Measurements from ENCODE around the gene ENOX2. TPM values are rescaled to one million over a fixed set of nuclear protein-coding genes. Genes with fewer than 3 reads are reported as not detected.

ENOX2 gene
- total RNA-seq, 2 donors from 2014 or later, result 7.3 to 26.2 TPM

DNA sequence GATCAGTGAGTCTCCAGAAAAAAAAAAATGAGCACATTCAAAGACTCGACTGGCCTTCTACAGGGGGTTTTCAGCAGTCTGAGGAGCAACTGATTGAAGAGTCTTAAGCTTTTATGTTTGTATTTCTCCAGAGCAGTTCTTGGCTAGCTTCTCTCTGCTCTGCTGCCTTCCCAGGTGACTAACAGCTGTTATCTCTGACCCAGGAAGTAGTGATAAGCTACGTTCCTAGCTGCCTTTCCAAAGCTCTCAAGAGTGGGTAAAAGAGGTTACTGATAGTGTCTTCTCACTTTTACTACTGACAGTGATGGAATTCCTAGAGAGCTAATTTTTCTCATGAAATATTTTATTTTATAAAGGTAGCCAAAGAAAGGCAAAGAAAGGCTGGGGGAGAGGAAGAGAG is 66.6 kb downstream of the ENOX2 start:
- WGBS, 2 experiments (ENCODE audit: insufficient coverage in 1 of 2, insufficient read length in 1 of 2), result 20% methylated on average over 2 of the region's 2 CpGs; no CpG with 5 or more reads in 1 of the 2 experiments
- no peak for DNase-seq
- H3K4me1 Mint-ChIP-seq, result peaks cover 35% of the 10 kb centered on the region
- H3K4me3 Mint-ChIP-seq, result no peak overlapping the region
- TF ChIP-seq, protein P1, sequence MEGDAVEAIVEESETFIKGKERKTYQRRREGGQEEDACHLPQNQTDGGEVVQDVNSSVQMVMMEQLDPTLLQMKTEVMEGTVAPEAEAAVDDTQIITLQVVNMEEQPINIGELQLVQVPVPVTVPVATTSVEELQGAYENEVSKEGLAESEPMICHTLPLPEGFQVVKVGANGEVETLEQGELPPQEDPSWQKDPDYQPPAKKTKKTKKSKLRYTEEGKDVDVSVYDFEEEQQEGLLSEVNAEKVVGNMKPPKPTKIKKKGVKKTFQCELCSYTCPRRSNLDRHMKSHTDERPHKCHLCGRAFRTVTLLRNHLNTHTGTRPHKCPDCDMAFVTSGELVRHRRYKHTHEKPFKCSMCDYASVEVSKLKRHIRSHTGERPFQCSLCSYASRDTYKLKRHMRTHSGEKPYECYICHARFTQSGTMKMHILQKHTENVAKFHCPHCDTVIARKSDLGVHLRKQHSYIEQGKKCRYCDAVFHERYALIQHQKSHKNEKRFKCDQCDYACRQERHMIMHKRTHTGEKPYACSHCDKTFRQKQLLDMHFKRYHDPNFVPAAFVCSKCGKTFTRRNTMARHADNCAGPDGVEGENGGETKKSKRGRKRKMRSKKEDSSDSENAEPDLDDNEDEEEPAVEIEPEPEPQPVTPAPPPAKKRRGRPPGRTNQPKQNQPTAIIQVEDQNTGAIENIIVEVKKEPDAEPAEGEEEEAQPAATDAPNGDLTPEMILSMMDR (conservative IDR thresholded peaks at IDR 0.05), result no peak
- H3K9me3 Mint-ChIP-seq, result no peaks in the 10 kb centered on the region
- no peaks in the 10 kb centered on the region for H3K9me3 ChIP-seq (ENCODE audit: control insufficient read depth, low read length)
- no peaks in the 10 kb centered on the region for H3K27me3 ChIP-seq (ENCODE audit: control insufficient read depth, insufficient read depth, low read length, poor library complexity, severe bottlenecking)
- H3K36me3 Mint-ChIP-seq (ENCODE audit: low read depth), result no peaks in the 10 kb centered on the region
- H3K4me1 ChIP-seq (ENCODE audit: control insufficient read depth, insufficient read depth, low read length), result no peaks in the 10 kb centered on the region
- no peak overlapping the region for H3K4me3 ChIP-seq (ENCODE audit: low read length)
- no peak overlapping the region for H3K9ac ChIP-seq (ENCODE audit: extremely low read depth, low read length, poor library complexity, severe bottlenecking)
- H3K27ac ChIP-seq (ENCODE audit: low read depth, low read length), result no peak overlapping the region
- H3K36me3 ChIP-seq (ENCODE audit: control insufficient read depth, insufficient read depth, low read length), result no peaks in the 10 kb centered on the region
- H3K27ac Mint-ChIP-seq, result peak overlapping the region; percentile 30
- no peaks in the 10 kb centered on the region for H3K27me3 Mint-ChIP-seq (ENCODE audit: insufficient read depth)

DNA sequence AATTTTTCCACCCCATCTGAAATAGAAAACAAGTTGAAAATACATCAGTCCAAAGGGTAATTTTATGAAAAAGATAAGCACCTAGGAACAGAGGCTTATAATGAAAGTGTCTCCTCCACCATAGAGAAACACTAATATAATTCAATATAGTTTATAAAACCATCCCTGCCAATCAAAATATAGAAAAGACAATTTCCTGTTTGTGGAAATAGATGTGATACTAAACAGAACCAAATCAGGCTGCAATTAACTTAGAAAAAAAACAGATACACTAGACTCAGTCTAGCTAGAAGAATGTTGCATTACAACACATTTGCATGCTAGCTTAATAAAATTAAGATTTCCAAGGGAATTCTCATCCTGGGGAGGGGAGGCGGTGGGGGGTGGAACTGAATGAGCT is 68.2 kb downstream of the ENOX2 start:
- no CpG with 5 or more reads among the region's 1 CpG for WGBS, 2 experiments (ENCODE audit: insufficient coverage in 1 of 2, insufficient read length in 1 of 2)
- no peaks in the 10 kb centered on the region for H3K27me3 Mint-ChIP-seq (ENCODE audit: insufficient read depth)
- H3K4me1 Mint-ChIP-seq, result peaks cover 34% of the 10 kb centered on the region
- H3K36me3 ChIP-seq (ENCODE audit: control insufficient read depth, insufficient read depth, low read length), result no peaks in the 10 kb centered on the region
- no peak overlapping the region for H3K27ac Mint-ChIP-seq
- H3K27me3 ChIP-seq (ENCODE audit: control insufficient read depth, insufficient read depth, low read length, poor library complexity, severe bottlenecking), result no peaks in the 10 kb centered on the region
- no peak overlapping the region for H3K4me3 ChIP-seq (ENCODE audit: low read length)
- DNase-seq, result no peak
- H3K9me3 ChIP-seq (ENCODE audit: control insufficient read depth, low read length), result no peaks in the 10 kb centered on the region
- H3K4me1 ChIP-seq (ENCODE audit: control insufficient read depth, insufficient read depth, low read length), result no peaks in the 10 kb centered on the region
- H3K36me3 Mint-ChIP-seq (ENCODE audit: low read depth), result no peaks in the 10 kb centered on the region
- no peak overlapping the region for H3K27ac ChIP-seq (ENCODE audit: low read depth, low read length)
- TF ChIP-seq, protein P1 (conservative IDR thresholded peaks at IDR 0.05), result no peak
- H3K4me3 Mint-ChIP-seq, result no peak overlapping the region
- no peak overlapping the region for H3K9ac ChIP-seq (ENCODE audit: extremely low read depth, low read length, poor library complexity, severe bottlenecking)
- H3K9me3 Mint-ChIP-seq, result no peaks in the 10 kb centered on the region

DNA sequence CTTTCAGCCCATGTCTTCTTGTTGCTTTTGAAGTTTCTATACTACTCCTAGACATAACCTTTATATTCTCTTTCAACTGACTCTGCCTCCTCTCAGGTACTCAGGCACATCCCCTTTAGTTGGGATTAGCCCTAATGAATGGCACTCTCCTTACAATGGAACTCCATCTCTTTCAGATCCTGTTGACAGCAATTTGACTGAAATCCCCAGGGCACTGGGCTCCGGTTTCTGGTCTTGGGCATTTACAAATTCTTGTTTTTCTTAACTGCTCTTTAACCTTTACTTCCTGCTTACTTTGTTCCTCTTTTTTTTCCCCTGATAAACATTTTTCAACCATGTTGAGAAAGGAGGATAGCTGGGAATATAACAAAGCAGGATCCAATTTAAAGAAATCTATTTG is 68.9 kb downstream of the ENOX2 start:
- H3K4me1 ChIP-seq (ENCODE audit: control insufficient read depth, insufficient read depth, low read length), result no peaks in the 10 kb centered on the region

More for the DNA sequence above, 68.9 kb downstream of the ENOX2 start:
- no peaks in the 10 kb centered on the region for H3K36me3 ChIP-seq (ENCODE audit: control insufficient read depth, insufficient read depth, low read length)
- 13% methylated on average over 1 of the region's 1 CpG; no CpG with 5 or more reads in 1 of the 2 experiments for WGBS, 2 experiments (ENCODE audit: insufficient coverage in 1 of 2, insufficient read length in 1 of 2)
- Mint-ChIP-seq H3K27me3 (ENCODE audit: insufficient read depth) (no peaks in the 10 kb centered on the region), H3K4me1 (peaks cover 34% of the 10 kb centered on the region), H3K9me3 (no peaks in the 10 kb centered on the region), H3K27ac (no peak overlapping the region), H3K4me3 (peak overlapping the region; percentile 2), H3K36me3 (ENCODE audit: low read depth) (no peaks in the 10 kb centered on the region)
- no peaks in the 10 kb centered on the region for H3K27me3 ChIP-seq (ENCODE audit: control insufficient read depth, insufficient read depth, low read length, poor library complexity, severe bottlenecking)
- no peaks in the 10 kb centered on the region for H3K9me3 ChIP-seq (ENCODE audit: control insufficient read depth, low read length)
- DNase-seq, result peak; percentile 50
- no peak overlapping the region for H3K27ac ChIP-seq (ENCODE audit: low read depth, low read length)
- H3K9ac ChIP-seq (ENCODE audit: extremely low read depth, low read length, poor library complexity, severe bottlenecking), result no peak overlapping the region
- TF ChIP-seq, protein P1 (conservative IDR thresholded peaks at IDR 0.05), result no peak
- H3K4me3 ChIP-seq (ENCODE audit: low read length), result no peak overlapping the region

Measured in endodermal cell (in vitro differentiated cells).